ENCODE measurements around the gene ZNF697. TPM values are rescaled to one million over a fixed set of nuclear protein-coding genes. Genes with fewer than 3 reads are reported as not detected.

ZNF697 gene
- total and polyA plus RNA-seq, 9 of the 15 experiments (the other 6 are each of a cell fraction or from before 2014, with no cell fraction given), result 2.1 to 13.6 (median 8.3) TPM

DNA sequence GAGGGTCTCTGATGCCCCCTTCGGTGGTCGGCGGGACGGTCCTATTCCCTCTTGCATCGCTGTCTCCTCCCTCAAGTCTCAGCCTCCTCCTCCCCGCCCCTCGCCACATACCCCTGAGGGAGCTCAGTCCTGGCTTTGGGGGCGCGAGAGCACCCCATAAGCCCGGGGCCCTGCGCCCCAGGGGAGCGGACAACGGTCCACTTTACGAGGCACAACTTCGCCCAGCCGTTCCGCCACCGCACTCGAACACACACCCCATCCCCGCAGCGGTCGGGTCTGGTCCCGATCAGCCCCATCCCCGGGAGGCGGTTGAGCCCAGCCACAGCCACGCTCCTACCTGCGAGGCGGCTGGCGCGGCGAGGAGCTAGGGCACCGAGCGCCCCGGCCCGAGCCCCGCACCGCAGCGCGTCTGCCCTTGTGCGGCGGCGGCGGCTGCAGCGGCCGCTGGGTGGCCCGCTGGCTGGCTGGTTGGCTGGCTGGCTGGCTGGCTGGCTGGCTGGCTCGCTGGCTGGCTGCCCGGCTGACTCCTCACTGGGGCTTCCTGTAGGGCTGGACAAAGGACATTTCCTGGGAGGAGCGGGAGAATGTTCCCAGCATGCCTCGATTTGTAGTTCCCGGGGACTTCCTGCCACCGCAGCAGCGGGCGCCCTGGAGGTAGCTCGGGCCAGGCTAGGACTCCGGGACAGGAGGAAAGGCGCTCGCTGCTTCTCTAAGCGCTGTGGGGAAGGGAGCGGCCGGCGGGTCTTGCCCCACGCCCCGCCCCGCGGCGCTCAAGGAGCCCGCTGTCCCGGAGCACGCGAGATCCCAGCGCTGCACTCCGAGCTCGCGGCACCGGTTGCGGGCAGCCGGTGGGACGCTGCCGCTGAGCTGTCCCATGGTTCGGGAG is at the start of gene ZNF697 (continued):
- TF ChIP-seq ZNF197 (CRISPR knock-in tag; IDR thresholded peaks at IDR 0.05; ENCODE audit: low read depth) (no peak), NR3C1 (CRISPR knock-in tag; IDR thresholded peaks at IDR 0.05) (no peak), POLR3G (IDR thresholded peaks at IDR 0.05; ENCODE audit: extremely low read depth, insufficient read length, insufficient replicate concordance) (no peak), ZSCAN29 (IDR thresholded peaks at IDR 0.05) (no peak; the same call in 1 of the 2 replicates), MAFK (IDR thresholded peaks at IDR 0.05; ENCODE audit: low read length) (no peak), NFIC (IDR thresholded peaks at IDR 0.05) (peak; percentile 92)
- TF ChIP-seq, protein P1, sequence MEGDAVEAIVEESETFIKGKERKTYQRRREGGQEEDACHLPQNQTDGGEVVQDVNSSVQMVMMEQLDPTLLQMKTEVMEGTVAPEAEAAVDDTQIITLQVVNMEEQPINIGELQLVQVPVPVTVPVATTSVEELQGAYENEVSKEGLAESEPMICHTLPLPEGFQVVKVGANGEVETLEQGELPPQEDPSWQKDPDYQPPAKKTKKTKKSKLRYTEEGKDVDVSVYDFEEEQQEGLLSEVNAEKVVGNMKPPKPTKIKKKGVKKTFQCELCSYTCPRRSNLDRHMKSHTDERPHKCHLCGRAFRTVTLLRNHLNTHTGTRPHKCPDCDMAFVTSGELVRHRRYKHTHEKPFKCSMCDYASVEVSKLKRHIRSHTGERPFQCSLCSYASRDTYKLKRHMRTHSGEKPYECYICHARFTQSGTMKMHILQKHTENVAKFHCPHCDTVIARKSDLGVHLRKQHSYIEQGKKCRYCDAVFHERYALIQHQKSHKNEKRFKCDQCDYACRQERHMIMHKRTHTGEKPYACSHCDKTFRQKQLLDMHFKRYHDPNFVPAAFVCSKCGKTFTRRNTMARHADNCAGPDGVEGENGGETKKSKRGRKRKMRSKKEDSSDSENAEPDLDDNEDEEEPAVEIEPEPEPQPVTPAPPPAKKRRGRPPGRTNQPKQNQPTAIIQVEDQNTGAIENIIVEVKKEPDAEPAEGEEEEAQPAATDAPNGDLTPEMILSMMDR (IDR thresholded peaks at IDR 0.05 in 2 of 3, conservative IDR thresholded peaks at IDR 0.05 in 1 of 3; ENCODE audit: insufficient read depth in 2 of 3, low read depth in 1 of 3, low read length in 3 of 3), result peak in 2 of 3 experiments; percentile 32 to 35; a peak in 1 of 6 replicates
- TF ChIP-seq, protein P2, sequence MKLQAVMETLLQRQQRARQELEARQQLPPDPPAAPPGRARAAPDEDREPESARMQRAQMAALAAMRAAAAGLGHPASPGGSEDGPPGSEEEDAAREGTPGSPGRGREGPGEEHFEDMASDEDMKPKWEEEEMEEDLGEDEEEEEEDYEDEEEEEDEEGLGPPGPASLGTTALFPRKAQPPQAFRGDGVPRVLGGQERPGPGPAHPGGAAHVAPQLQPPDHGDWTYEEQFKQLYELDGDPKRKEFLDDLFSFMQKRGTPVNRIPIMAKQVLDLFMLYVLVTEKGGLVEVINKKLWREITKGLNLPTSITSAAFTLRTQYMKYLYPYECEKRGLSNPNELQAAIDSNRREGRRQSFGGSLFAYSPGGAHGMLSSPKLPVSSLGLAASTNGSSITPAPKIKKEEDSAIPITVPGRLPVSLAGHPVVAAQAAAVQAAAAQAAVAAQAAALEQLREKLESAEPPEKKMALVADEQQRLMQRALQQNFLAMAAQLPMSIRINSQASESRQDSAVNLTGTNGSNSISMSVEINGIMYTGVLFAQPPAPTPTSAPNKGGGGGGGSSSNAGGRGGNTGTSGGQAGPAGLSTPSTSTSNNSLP (IDR thresholded peaks at IDR 0.05; ENCODE audit: borderline replicate concordance, low read depth, low read length), result no peak
- TF ChIP-seq, protein P3, sequence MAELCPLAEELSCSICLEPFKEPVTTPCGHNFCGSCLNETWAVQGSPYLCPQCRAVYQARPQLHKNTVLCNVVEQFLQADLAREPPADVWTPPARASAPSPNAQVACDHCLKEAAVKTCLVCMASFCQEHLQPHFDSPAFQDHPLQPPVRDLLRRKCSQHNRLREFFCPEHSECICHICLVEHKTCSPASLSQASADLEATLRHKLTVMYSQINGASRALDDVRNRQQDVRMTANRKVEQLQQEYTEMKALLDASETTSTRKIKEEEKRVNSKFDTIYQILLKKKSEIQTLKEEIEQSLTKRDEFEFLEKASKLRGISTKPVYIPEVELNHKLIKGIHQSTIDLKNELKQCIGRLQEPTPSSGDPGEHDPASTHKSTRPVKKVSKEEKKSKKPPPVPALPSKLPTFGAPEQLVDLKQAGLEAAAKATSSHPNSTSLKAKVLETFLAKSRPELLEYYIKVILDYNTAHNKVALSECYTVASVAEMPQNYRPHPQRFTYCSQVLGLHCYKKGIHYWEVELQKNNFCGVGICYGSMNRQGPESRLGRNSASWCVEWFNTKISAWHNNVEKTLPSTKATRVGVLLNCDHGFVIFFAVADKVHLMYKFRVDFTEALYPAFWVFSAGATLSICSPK (IDR thresholded peaks at IDR 0.05; ENCODE audit: borderline replicate concordance), result no peak
- TF ChIP-seq, protein P4, sequence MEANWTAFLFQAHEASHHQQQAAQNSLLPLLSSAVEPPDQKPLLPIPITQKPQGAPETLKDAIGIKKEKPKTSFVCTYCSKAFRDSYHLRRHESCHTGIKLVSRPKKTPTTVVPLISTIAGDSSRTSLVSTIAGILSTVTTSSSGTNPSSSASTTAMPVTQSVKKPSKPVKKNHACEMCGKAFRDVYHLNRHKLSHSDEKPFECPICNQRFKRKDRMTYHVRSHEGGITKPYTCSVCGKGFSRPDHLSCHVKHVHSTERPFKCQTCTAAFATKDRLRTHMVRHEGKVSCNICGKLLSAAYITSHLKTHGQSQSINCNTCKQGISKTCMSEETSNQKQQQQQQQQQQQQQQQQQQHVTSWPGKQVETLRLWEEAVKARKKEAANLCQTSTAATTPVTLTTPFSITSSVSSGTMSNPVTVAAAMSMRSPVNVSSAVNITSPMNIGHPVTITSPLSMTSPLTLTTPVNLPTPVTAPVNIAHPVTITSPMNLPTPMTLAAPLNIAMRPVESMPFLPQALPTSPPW (CRISPR knock-in tag; IDR thresholded peaks at IDR 0.05), result peak; percentile 59
- TF ChIP-seq, protein P5, sequence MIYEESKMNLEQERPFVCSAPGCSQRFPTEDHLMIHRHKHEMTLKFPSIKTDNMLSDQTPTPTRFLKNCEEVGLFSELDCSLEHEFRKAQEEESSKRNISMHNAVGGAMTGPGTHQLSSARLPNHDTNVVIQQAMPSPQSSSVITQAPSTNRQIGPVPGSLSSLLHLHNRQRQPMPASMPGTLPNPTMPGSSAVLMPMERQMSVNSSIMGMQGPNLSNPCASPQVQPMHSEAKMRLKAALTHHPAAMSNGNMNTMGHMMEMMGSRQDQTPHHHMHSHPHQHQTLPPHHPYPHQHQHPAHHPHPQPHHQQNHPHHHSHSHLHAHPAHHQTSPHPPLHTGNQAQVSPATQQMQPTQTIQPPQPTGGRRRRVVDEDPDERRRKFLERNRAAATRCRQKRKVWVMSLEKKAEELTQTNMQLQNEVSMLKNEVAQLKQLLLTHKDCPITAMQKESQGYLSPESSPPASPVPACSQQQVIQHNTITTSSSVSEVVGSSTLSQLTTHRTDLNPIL (CRISPR knock-in tag; IDR thresholded peaks at IDR 0.05), result no peak
- TF ChIP-seq, protein P6, sequence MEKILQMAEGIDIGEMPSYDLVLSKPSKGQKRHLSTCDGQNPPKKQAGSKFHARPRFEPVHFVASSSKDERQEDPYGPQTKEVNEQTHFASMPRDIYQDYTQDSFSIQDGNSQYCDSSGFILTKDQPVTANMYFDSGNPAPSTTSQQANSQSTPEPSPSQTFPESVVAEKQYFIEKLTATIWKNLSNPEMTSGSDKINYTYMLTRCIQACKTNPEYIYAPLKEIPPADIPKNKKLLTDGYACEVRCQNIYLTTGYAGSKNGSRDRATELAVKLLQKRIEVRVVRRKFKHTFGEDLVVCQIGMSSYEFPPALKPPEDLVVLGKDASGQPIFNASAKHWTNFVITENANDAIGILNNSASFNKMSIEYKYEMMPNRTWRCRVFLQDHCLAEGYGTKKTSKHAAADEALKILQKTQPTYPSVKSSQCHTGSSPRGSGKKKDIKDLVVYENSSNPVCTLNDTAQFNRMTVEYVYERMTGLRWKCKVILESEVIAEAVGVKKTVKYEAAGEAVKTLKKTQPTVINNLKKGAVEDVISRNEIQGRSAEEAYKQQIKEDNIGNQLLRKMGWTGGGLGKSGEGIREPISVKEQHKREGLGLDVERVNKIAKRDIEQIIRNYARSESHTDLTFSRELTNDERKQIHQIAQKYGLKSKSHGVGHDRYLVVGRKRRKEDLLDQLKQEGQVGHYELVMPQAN (IDR thresholded peaks at IDR 0.05; ENCODE audit: borderline replicate concordance), result no peak
